HS-27A (cell line): ENCODE results near the gene KRTAP10-7.
"Not testable (repeated sequence)": the region's sequence is repeated elsewhere in the genome, so short reads cannot be mapped to it uniquely, and the experiment has no call there.

ENCODE experiments used
- DNase-seq: peaks from one replicate; pipeline ENCODE4 v3.0.0-alpha.2; 2012; ENCODE audit warnings: low read depth, missing footprints

The KRTAP10-7 gene

GRCh38 chr21:44571844-44572782 is 28.3 kb upstream of the KRTAP10-7 start:
- DNase-seq = no peak

DNA sequence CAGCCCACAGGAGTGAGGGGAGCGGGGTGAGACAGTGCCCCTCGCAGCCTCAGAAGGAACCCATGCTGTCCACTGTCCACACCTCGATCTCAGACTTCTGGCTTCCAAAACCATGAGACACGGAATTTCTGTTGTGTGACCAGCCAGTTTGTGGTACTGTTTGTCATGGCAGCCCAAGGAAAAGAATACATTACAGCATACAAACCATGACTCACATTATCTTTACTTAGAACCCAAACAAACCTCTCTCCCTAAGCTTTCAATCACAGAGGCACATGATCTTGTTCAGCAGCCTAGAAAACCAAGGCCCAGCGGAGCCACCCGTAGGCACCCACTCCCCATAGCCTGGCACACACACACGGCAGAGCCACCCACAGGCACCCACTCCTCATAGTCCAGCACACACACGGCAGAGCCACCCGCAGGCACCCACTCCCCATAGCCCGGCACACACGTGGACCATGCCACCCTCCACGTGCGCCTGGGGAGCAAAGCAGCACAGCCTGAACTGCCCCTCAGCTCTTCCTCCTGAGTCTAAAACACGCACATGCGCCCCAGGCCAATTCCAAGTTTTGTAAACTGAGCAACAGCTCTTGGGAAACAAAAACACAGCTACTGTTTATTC is 27.3 kb upstream of the KRTAP10-7 start:
- DNase-seq = no peak

DNA sequence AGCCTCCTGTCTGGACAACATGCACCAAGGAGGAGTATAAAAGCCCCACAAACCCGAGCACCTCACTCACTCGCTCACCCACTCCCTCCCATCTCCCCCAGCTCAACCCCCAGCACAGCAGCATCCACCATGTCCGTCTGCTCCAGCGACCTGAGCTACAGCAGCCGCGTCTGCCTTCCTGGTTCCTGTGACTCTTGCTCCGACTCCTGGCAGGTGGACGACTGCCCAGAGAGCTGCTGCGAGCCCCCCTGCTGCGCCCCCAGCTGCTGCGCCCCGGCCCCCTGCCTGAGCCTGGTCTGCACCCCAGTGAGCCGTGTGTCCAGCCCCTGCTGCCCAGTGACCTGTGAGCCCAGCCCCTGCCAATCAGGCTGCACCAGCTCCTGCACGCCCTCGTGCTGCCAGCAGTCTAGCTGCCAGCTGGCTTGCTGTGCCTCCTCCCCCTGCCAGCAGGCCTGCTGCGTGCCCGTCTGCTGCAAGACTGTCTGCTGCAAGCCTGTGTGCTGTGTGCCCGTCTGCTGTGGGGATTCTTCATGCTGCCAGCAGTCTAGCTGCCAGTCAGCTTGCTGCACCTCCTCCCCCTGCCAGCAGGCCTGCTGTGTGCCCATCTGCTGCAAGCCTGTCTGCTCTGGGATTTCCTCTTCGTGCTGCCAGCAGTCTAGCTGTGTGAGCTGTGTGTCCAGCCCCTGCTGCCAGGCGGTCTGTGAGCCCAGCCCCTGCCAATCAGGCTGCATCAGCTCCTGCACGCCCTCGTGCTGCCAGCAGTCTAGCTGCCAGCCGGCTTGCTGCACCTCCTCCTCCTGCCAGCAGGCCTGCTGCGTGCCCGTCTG is 26.6 kb upstream of the KRTAP10-7 start, which contains the start of gene KRTAP10-4:
Gene KRTAP10-4, plus strand, starts transcription at position 100 of the 827 bp plus-strand sequence. Its CDS starts 30 bp downstream, at position 130.
- DNase-seq = not testable (repeated sequence)

- DNase-seq = no peak
Measured at GRCh38 chr21:44574457-44575306, 25.7 kb upstream of the KRTAP10-7 start.

- no peak for DNase-seq
Measured at GRCh38 chr21:44575307-44576024, 24.9 kb upstream of the KRTAP10-7 start.

DNA sequence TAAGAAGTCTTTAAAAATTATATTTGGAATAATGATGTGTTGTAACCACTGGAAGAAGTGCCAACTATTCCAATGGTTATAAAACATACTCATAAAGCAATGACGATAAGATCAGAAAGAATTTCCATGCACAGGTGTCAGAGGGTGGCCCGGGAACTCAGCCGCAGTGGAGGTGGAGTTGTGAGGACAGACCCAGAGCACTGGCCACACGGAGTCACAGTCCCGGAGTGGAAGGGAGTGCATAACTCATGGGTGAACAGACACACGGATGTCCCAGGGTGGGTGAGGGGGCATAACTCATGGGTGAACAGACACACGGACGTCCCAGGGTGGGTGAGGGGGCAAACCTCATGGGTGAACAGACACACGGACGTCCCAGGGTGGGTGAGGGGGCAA is 24.4 kb upstream of the KRTAP10-7 start:
- DNase-seq = no peak

DNA sequence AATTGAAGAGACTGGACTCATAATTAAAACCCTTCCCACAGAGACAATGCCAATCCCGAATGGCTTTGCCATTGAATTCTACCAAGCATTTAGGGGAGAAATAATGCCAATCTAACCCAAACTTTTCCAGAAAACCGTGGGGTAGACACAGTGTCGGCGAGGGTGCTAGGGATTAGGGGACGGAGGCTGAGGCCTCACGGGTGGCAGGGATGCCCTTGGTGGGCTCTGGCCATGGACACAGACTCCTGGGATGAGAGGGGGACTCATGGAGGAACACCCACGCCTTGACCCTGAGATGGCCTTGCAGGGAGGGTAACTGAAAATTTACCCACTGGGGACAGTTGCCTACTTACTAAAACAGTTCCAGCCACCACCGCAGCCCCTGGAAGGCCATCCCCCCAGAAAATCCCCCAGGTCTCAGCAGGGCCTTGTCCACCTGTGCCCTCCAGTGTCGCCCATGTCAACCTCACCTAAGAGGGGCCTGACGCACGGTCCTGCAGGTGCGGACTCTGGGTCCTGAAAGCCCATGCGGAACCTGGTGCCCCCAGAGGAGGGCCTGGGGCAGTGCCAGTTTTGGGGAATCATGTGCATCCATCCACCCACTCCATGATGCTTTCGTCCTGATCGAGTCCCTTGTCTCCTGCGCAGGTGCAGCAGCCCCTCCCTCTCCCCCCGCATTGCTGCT is 21.9 kb upstream of the KRTAP10-7 start:
- no peak for DNase-seq

GRCh38 chr21:44579056-44579832 is 21.2 kb upstream of the KRTAP10-7 start:
- DNase-seq = no peak

DNA sequence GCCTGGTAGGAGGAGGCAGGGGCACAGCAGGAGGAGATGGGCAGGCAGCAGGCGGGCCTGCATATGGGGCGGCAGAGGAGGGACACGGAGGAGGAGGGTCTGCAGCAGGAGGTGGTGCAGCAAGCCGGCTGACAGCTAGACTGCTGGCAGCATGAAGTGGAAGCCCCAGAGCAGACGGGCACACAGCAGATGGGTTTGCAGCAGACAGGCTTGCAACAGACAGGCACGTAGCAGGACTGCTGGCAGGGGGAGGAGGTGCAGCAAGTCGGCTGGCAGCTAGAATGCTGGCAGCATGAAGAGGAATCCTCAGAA is 20.6 kb upstream of the KRTAP10-7 start:
- no peak for DNase-seq

DNA sequence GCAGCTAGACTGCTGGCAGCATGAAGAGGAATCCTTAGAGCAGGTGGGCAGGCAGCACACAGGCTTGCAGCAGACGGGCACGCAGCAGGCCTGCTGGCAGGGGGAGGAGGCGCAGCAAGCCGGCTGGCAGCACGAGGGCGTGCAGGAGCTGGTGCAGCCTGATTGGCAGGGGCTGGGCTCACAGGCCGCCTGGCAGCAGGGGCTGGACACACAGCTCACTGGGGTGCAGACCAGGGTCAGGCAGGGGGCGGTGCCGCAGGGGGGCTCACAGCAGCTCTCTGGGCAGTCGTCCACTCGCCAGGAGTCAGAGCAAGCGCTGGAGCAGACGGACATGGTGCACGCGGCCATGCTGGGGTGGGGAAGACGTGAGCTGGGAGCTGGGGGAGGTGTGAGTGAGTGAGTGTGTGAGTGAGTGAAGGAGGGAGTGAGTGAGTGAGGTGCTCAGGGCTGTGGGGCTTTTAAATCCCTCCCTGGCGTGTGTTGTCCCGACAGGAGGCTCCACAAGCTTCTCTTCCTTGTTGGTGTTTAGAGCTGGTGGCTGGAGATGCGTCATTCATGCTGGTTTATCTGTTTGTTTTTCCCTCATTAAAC is 20.1 kb upstream of the KRTAP10-7 start, which contains the start of gene KRTAP10-5:
Gene KRTAP10-5, minus strand, starts transcription at position 374 of the 591 bp plus-strand sequence. Its CDS starts 26 bp downstream, at position 348.
- not testable (repeated sequence) for DNase-seq

DNA sequence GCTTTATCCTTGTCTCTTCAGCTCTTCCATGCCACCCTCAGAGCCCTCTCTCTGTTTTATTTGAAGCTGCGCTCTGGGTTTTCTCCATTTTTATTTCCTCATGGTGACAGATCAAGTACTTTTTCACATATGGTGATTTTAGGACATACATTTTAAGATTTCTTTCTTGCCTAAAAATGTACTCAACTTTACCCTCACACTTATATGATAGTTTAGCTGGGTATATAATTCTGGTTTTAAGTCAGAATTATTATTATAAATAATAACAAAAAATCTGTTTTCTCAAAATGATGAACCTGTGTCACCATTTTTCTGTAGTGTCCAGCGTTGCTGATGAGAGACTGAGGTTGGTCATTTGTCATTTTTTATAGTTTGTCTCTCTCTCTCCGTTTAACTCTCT is 19.2 kb upstream of the KRTAP10-7 start:
- DNase-seq = no peak

DNA sequence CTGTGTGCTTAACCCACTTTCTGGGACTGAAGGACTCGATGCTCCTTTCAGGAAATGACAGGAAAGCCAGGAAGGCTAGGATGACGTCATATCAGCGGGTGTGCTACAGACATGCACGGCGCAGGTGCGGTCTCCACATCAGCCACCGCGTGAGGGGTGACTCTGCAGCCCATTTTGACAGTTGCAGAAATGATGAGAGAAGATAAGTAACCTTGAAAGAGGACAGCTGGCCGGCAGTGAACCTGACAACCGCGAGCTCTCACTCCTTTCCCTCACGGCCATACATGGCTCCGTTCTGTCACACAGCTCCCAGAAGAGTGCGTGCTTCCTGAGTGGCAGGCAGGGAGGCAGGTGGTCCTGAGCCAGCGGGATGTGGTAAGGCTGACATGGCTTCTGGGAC is 18.3 kb upstream of the KRTAP10-7 start:
- no peak for DNase-seq

DNA sequence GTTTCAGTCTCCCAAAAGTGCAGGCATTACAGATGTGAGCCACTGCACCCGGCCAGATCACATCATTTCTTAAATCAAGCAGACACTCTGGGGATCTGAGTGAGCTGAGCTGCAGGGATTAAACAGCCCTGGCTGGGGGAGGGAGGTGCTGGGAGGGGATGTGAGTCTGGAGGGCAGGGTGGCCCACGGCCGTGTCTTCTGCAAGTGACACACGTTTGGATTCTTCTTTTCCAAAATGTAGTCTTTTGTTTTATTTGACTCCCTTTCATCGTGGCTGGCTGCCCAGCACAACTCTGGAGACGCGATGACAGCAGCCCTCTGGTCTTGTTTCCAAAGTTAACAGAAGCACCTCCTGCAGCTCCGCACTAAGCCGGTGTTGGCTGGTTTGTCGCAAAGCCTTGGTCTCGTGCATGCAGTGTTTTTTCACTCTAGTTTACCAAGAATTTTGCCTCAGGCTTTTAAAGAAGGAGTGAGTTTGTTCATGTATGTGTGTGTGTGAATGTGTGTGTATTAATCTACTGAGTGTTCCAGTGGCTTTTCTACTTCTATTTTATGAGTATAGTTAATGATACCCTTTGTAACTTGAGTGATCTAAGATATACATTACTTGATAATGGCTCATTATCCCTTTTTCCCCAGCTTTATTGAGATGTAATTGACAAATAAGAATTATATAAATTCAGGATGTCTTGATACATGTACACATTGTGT is 17.2 kb upstream of the KRTAP10-7 start:
- DNase-seq = no peak

GRCh38 chr21:44583800-44584147 is 16.6 kb upstream of the KRTAP10-7 start:
- no peak for DNase-seq

DNA sequence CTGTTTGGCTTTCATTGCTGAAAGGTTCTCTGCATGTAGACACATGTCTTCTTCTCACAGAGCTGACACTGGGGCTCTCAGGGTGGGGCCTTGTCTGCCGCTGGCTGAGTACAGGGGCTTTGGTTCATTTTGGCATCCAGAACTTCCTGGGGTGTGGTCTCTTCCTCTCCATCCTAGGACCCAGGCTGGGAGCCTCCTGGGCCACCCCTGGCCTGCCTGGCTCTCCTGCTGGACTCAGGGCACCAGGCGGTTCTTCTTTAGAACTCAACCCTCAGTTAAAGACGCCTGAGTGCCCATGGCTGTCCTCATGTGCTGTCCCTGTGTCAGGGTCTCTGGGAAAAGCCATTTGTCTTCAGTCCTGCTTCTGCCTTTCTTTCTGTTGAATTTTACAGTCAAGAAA is 14.5 kb upstream of the KRTAP10-7 start:
- DNase-seq = no peak

DNA sequence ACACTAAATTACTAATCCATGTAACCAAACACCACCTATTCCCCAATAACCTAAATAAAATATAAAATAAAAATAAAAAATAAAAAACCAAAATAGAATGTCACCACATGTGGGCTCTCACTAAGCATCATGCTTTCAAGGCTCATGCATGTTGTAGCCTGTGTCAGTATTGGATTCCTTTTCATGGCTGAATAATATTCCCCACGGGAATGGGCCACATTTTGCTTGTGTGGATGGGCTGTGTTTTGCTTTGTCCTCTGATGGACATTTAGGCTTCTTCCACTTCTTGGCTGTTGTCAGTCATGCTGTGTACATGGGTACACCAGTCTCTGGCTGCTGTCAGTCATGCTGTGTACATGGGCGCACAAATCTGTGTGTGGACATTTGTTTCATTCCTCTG is 11.3 kb upstream of the KRTAP10-7 start:
- no peak for DNase-seq

DNA sequence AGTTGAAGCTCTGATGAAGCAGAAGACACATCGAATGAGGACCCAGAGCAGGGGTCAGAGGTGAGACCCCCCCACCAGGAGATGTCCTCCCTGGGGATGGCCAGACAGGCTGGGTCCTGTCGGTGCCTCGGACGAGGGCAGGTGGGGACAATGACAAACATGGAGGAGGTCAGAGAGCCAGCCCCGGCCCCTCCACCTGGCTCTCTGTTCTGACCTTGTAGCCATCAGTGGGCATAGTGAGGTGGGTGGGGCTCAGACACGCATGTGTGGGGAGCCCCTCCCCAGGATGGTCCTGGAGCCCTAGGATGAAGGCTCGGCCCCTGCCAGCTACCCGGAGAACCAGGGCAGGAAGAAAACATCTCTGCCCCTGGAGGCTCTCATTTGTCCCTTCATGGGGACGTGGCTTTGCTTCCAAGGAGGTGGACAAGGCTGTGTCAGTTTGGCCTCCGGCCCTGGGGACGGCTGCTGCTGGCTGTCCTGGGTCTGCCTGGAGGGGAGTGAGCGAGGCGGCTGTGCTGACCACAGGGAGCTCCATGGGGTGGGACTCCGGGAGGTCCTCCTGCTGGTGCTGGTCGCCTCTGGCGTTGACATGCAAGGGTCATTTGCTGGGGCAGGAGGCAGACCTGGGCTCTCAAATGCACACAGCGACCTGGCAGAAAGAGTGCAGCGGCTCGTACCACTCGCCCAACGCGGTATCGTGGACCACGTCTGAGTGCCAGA is 10.7 kb upstream of the KRTAP10-7 start:
- DNase-seq = no peak

GRCh38 chr21:44590311-44590721 is 10.1 kb upstream of the KRTAP10-7 start:
- no peak for DNase-seq
